GM19025 (cell line): Measurements from ENCODE around the gene CCL16.

ENCODE experiments used
- ATAC-seq: cut with Tn5 transposase; IDR thresholded peaks from one replicate; pipeline ENCODE4 v1.9.1; 2021; ENCODE audit warnings: mild to moderate bottlenecking, low read depth, moderate library complexity; ENCODE audit not compliant: unreplicated experiment

Gene CCL16

DNA sequence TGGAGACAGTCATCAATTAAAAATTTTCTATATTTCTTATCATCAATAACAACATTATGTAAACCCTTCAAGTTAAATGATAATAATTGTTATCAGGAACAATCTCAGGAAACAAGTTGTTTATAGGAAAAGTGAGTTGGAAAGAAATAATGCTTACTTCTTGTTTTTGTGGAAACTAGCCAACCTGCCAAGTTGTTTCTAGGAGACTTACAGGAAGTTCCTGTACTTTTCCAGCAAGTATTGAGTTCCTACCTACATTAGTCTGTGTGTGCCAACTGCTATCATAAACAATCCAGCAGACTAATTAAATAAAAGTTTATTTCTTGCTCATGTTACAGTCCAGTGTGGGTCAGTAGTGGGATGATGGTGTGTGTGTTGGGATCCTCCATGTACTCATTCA is 6.9 kb upstream of the CCL16 start:
- no peak for ATAC-seq

DNA sequence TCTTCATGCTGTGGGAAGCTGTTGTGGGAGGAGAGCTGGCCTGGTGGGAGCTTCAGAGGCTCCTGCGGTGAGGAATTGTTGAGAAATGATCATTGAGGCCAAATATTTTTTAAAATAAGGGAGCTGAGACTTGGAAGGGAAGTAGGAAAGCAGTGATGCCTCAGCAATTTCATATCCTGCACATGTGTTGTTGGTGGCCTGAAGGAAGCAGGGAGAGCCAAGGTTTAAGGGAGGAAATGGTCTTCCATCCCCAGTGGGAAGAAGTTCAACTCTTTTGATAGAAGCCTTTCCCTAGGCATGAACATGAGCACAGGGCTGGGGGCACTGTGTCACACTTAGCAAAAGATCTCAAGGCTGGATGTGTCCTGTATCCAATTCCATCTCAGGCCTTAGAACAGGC is 5.3 kb upstream of the CCL16 start, which contains the start of gene CCL14:
Gene CCL14, minus strand, starts transcription at position 87 of the 400 bp plus-strand sequence. Its CDS starts 80 bp downstream, at position 7.
- no peak for ATAC-seq

DNA sequence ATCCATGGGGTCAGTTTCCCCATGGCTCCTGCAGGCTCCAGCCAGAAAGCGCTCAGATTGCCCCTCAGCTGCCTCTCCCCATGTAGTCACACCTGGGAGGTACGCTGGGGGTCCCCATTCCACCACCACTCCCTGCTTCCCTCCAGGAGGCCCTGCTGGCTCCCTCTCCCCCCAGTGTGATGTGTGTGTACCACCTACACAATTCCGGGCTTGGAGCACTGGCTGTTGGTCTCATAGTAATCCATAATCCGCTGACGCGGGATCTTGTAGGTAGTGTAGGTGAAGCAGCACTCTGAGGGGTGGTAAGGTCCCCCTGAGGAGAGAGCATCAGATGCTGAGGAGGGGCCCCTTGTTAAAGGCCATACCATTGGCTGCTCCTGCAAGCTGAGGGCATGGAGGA is 2.8 kb upstream of the CCL16 start:
- no peak for ATAC-seq

DNA sequence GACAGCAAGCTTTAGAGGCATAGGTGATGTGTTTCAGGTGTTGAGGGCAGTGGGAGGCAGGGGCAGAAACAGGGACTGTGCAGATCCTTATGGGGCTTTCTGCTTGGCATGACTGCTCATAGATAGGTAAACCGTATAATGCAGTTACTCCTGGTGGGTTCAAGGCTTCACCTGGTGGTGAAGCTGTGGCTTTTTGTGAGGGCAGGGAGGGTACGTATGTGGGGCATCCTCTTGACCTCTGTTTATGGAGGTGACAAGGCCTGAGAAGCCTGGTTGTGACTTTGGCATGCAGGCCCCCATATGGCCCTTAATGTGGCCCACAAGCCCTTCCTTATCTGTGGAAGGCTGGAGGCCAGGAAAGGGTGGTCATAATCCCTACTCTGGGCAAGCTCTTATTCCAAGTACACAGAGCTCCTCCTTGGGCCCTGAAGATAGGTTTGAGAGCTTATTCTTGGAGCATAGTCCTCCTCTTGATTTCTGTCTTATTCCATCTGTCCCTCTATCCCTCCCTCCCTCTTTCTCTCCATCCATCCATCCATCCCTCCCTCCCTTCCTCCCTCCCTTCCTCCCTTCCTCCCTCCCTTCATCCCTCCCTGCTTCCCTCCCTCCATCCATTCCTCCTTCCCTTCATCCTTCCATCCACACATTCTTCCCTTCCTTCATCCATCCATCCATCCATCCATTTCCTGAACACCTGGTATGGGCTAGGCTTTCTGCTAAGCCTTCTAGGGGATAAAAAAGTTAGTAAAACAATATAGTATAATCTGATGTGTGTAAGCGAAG is 1.3 kb upstream of the CCL16 start:
- ATAC-seq: no peak

DNA sequence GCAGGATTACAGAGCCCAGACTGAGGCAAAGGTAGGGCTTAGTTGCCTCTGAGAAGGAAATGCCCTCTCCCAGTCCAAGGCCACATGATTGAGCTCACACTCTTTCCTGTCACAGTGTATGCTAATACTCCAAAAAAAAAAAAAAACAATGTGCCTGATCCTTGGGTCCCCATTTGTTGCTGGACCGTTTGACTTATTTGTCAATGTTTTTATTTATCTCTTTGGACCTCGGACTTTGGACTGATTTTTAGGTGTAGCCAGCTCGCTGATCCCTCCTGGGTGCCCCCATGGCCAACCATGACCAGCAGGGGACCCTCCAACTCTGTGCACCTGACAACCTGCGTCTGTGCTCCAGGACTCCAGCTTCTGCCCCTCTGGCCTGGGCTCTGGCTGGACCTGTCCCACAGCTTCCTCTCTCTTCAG is 622 bp upstream of the CCL16 start:
- ATAC-seq: no peak

DNA sequence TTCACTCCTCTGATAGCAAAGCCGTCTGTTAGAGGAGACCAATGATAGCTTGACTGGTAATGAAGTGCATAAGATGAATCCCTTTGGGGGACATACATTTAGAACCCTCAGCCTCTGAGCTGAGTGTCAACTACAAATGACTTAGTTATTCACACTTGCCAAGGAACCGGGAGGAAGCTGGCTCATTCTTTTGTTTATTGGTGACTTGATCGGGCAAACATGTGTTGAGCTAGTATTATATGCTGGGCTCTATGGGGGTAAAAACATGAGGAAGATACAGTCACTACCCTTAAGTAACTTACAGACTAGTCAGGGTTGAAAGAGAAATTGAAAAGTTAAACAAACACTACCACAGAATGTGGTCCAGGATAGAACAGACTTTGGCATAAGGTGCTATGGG is 3.0 kb downstream of the CCL16 start:
- no peak for ATAC-seq

DNA sequence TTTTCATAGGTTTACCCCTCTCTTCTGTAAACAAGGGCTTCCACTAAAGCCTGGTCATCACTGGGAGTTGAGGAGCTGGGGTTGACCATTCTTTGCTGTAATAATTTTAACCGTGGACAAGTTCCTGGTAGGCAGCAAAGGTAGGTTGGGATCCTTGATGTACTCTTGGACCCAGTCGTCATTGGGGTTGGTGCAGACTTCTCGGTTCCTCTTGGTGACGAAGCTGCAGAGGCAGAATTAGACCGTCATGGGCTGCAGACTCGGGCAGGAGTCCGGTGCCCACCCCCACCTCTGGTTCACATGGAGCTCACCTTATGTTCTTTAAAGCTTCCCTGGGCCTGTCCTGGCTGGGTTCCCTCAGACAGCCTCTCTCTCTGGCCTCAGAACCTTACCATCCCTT is 3.8 kb downstream of the CCL16 start:
- no peak for ATAC-seq

DNA sequence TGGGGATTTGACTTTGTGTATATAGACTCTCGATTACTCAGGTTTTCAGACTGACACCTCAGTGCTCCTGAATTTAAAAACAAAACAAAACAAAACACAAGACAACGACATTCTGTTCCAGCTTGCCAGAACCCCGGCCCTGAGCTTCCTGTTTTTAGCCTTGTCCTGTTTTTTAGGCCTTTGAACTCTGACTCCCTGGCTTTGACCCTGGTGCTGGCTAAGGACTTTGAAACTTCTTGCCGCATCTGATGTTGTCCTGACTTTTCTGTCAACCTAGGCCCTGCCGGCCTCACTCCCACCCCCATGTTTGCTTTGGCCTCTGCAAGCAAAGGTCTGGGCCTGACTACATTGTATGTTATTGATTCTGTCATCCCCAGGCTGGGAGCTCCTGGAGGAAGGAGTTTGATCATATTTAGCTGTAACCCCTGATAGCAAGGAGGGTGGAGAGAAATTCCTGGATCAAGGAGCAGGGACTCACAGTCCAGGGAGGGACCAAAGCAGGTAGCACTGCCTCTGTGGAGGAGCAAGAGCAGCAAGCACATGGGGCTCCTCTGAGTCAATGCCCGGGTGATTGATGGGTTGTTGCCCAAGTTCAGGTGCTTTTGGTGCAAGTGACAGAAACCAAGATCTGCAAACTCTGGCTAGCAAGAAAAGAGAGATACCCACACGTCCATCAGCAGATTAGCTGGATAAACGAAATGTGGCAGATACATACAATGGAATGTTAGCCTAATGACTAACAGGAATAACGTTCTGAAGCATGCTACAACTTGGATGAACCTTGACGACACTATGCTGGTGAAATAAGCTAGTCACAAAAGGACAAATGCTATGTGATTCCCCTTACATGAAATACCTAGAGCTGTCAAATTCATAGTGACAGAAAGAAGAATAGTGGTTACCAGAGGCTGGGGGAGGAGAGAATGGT is 7.7 kb downstream of the CCL16 start:
- no peak for ATAC-seq

DNA sequence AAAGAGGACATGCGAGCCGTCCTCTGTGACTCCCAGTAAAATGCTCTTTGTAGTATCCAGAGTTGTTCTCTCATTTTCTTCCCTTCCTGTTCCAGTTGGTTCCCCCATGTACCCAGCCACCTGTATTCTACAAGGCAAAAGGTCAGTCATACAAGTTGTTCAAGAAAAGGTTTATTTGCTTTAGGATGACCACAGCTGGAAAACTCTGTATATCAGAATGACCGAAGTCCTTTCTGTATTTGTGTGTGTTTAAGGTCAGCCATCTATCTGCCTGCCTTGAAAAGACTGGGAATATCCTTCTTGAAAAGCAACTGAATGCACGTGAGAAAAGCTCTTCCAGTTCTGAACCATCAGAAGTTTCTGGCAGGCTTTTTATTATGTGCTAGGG is 8.4 kb downstream of the CCL16 start:
- ATAC-seq: no peak

DNA sequence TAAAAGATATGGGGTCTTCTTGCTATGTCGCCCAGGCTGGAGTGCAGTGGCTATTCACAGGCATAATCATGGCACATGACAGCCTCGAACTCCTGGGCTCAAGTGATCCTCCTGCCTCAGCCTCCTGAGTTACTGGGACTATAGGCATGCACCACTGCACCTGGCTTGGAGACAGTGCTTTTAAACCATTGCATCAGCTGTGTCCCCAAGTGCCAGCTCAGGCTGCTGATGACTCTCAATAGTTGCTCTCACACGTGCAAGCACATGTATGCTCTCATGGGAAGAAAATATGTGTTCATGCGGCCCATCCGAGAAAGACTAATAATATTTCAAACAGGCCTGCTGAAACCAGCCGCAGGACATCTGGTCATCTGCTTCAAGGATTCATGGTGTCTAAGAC is 8.8 kb downstream of the CCL16 start:
- no peak for ATAC-seq

DNA sequence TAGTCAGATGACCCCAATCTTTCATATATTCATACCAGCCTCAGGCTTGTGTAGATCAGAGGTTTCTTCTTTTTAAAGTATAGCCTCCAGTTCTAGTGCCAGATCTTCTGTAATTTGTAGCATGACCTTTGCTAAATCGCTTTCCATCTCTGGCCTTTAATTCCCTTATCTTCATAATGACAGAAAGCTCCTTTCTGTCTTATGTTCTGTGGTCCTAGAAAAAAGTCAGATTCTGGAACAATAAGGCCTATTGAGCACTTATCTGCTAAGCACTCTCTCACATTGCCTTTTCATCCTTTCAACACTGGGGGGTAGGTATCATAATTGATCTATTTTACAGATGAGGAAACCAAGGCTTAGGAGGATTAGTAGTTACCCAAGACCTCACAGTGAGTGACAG is 9.2 kb downstream of the CCL16 start:
- no peak for ATAC-seq

DNA sequence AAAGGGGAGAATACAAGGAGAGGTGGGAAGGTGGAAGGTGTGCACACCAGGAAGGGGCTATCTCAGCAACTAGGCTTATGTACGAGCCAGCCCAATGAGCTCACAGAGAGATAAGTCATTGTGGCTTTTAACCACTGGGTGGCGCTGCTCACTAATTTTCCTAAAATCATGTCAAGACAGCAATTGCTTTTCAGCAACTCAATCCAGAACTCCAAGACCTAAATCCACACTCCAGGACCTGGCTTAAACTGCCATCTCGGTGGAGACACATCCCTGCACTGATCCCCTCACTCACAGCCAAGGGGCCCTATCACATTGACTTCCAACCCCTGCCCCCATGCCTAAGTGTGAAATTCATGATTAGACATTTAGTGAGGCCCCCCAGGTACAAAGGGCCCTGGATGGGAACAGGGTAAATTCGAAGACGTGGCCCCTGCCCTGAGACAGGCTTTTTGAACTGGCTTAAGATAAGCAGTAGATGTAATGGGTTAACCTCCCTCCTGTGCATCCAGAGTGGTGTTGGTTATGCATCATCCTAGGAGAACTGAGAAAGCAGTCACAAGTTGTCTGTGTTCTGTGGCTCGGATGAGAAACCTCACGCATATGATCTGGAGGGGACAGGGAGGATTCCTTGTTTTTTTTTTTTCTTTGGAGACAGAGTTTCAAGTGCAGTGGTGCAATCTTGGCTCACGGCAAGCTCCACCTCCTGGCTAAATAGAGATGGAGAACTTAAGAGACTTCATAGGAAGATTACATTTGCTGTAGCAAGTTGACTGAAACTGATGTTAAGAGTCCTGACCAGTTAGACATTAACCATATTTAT is 11.5 kb downstream of the CCL16 start:
- no peak for ATAC-seq

DNA sequence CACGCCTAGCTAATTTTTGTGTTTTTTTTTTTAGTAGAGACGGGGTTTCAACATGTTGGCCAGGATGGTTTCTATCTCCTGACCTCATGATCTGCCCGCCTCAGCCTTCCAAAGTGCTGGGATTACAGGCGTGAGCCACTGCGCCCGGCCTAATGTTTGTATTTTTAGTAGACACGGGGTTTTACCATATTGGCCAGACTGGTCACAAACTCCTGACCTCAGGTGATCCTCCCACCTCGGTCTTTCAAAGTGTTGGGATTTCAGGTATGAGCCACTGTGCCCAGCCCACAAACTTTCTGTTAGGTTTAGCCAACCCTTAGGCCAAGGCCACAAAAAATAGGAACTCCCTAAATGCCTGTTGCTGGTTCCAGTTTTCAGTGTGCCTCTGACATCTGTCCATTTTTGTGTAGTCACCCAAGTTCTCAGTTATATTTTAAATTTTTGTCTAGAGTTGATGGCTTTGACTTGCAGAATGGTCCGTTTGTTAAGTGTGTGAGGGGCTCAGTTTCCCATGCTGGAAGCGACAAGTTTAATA is 12.7 kb downstream of the CCL16 start:
- ATAC-seq: no peak

DNA sequence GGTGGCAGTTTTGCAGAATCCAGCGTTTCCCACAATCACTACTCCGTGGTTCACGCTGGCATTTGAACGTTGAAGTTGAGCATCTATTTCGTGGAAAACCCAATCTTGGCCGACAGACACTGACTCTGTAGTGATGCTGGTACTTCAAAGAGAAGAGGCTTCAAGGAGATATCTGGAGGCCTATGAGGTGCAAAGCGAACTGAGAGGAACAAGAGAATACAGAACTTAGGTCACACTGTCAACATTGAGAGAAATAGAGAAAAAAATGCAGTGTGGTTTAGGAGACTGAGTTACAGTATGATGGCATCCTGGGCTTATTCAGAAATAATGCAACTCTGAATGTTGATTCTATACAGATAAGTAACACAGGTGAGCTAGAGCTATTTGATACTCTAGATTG is 16.0 kb downstream of the CCL16 start:
- ATAC-seq: no peak

DNA sequence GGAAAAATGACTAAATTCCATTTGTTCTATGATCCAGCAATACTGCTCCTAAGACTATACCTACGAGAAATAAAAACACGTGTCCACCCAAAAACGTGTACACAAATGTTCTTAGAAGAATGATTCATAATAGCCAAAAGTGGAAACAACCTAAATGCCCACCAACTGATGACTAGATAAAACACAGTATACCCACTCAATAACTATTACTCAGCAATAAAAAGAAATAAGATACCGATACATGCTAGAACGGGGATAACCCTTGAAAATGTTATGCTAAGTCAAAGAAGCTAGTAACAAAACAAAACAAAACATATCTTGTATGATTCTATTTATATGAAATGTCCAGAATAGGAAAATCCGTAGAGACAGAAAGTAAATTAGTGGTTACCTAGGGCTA is 17.6 kb downstream of the CCL16 start:
- no peak for ATAC-seq

DNA sequence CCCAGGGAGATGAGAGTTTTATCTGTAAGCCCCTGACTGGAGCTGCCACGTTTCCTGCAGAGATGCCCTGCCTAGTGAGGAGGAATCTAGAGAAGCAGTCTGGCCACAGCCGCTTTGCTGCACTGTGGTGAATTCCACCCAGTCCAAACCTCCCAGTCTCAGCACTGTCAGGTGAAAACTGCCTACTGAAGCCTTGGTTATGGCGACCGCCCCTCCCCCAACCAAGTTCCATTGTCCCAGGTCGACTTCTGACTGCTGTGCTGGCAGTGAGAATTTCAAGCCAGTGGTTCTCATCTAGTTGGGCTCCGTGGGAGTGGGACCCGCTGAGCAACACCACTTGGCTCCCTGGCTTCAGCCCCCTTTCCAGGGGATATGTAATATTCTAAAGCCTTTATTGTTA is 27.6 kb downstream of the CCL16 start:
- no peak for ATAC-seq

DNA sequence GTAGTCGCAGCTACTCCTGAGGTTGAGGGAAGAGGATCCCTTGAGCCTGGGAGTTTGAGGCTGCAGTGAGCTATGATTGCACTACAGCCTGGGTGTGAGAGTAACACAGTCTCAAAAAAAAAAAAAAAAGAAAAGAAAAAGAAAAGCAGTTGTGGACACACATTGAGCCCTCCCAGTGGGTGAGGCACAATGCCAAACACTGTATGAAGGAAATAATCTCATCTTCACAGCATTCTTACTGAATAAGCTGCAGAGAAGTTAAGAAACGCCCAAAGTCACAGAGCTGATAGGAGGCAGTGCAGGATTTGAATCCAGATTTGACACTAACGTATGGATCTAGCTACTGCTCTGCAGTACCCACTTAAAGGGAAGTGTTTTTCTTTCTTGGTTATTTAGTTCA is 31.9 kb downstream of the CCL16 start:
- ATAC-seq: no peak

DNA sequence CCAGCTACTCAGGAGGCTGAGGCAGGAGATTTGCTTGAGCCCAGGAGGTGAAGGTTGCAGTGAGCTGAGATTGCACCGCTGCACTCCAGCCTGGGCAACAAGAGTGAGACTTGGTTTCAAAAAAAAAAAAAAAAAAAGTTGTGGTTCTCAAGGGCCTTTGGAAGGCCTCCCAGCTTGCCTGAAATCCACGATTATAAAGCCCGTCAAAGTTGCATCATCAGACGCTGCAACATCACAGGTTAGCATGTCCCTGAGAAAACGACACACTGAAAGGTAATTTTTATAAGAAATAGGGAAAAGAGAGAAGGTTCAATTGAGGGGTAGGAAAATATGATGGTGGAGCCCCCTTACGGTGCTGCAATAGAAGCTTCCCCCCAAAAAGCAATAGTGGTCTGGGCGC is 33.2 kb downstream of the CCL16 start:
- no peak for ATAC-seq

DNA sequence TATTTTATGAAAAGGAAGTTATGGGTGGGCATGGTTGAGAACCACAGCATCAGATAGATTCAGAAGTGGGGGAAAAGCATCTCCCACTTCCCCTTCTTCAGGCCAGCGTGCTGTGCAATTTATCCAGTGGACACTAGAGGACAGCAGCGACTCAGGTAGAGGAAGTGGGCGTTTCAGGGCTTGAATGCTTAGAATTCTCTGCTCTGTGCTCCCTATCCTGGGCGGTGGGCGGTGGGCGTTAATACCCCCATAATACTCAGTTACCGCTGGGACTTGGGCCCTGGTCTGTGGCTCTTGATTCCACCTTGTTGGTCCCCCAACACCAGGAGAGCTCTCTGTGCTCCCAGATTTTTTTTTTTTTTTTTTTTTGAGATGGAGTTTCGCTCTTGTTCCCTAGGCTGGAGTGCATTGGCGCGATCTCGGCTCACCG is 34.1 kb downstream of the CCL16 start:
- ATAC-seq: no peak

DNA sequence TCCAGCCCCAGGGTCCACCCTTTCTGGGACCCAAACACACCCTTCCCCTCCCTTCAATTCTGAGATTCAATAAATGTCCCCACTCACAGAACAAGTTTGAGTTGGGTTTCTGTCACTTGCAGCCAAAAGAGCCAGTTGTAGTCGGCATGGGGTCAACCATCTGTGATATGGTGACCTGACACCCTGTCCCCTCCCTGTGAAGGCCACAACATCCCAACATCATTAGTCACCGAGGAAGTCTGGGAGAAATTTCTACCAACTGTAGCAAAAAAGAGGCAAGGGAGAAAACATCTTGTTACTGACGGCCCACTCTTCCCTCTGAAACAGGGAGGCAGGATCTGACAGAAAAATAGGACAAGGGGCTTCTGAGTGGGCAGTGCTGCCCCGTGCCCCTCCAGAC is 37.1 kb downstream of the CCL16 start:
- no peak for ATAC-seq

DNA sequence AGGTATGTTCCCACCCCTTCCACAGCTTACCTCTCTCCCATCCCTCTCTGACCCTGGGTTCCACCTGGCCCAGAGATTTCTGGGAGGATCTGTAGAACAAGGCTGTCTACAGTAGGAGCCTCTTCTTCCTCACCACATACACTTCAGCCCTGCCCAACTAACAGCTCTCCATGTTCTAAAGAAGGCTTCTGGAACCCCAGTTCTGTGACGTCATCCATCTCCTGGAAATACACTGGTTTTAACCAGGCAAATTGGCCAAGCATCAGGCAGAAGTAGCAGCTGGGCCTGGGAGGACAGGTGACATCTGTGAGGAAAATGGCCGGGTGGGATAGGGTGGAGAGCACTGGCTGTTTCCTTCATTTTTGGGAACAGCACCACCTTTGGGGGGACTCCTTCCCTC is 37.8 kb downstream of the CCL16 start, which contains the start of gene LYZL6:
Gene LYZL6, minus strand, starts transcription at position 177 of the 400 bp plus-strand sequence. CDS start 4,357 bp downstream, outside the sequence.
- ATAC-seq: no peak
